HG03060 (cell line): ENCODE measurements around the gene CHCHD3.

ENCODE experiments used
- ATAC-seq: cut with Tn5 transposase; IDR thresholded peaks from one replicate; pipeline ENCODE4 v1.9.1; 2021; ENCODE audit warnings: low read depth, moderate number of reproducible peaks; ENCODE audit not compliant: unreplicated experiment

Gene CHCHD3

GRCh38 chr7:133081599-133082389, at the start of gene CHCHD3:
TSS of gene CHCHD3 (minus strand) at chr7:133082090. CDS start at chr7:133081937, 153 bp downstream.
- peak; percentile 97 for ATAC-seq

GRCh38 chr7:133130166-133130565, 48.3 kb upstream of the CHCHD3 start:
- no peak for ATAC-seq

GRCh38 chr7:133126422-133126821, 44.5 kb upstream of the CHCHD3 start:
- no peak for ATAC-seq

DNA sequence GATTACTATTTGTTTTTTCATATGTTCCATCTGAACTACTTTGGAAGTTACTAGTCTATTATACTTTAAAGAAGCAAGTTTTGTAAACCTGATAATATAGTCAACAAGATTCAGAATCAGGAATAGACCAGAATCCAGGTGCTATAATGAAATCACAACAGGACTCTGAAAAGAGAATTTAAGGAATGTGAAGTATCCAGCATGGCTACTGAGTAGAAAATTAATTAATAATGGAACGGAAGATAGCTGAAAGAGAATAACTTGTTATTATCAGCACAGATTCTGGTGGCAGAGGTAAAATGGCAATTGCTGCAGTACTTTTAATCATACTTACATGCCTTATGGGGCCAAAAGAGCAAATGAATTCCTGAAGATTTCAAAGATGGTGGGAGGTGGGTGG, 43.1 kb upstream of the CHCHD3 start:
- no peak for ATAC-seq

GRCh38 chr7:133121175-133121844, 39.4 kb upstream of the CHCHD3 start:
- no peak for ATAC-seq

- no peak for ATAC-seq
These were observed 37.2 kb upstream of the CHCHD3 start for GRCh38 chr7:133119067-133119466.

DNA sequence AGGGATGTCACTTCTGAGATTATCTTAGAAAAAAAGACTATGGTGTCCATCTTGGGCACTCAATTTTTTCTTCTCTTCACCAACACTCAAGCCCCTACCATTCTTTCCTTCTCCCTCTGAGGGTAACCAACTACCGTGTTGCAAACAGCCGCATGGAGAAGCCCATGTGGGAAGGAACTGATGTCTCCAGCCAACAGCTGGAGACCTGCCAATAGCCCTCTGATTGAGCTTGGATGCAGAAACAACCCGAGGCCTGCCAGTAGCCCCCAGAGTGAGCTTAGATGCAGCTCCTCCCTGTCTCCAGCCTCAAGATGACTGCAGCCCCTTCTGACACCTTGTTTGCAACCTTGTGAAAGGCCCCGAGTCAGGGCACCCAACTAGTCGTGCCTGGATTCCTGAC, 36.4 kb upstream of the CHCHD3 start:
- no peak for ATAC-seq

DNA sequence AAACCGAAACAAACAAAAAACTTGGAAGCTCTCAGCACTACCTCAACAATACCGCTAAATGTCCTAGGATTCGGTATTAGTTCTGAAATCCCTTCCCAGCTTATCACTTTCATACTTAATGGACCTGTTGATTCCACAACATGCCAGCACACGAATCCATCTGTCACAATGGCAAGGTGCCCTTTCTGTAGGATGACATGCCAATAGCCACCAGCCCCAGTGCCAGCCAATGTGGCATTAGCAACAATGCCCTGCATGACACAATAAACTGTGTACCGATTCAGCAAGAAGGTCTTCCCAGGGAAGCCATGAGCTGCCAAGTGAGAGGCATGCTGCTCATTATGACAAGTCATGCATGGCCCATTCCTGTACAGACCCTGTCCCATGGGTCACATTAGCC, 35.6 kb upstream of the CHCHD3 start:
- ATAC-seq: no peak

DNA sequence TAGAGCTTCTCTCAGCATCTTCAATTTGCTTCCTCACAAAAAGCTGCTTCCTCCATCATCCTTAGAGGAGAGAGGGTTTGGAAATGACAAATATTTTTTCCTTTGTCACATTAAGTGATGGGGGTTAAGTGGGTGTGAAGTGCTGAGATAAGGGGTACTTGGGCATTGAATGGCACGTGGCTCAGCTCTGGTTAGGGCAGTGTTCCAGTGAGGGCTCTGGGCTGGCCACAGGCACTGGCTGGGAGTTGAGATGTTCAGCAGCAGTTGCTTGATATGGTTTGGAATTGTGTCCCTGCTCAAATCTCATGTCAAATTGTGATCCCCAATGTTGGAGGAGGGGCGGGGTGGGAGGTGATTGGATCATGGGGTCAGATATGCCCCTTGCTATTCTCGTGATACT, 33.7 kb upstream of the CHCHD3 start:
- ATAC-seq: no peak

DNA sequence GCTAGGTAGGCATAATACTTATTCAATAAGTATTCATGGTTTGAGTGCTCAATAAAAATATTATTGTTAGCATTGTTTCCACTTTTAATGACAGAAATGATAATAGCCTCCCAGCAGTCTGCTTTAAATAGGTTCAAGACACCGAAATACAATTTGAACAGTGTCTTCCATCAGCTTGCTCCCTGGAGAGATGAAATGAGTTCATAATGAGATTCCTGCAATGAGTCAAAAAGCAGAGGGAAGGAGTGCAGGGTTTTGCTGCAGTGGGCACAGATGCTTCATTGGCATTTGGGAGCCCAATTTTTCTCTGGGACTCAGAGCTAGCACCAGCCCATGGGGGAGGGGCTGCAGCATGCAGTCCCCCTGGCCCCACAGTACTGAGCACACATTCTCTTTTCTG, 32.6 kb upstream of the CHCHD3 start:
- ATAC-seq: no peak

DNA sequence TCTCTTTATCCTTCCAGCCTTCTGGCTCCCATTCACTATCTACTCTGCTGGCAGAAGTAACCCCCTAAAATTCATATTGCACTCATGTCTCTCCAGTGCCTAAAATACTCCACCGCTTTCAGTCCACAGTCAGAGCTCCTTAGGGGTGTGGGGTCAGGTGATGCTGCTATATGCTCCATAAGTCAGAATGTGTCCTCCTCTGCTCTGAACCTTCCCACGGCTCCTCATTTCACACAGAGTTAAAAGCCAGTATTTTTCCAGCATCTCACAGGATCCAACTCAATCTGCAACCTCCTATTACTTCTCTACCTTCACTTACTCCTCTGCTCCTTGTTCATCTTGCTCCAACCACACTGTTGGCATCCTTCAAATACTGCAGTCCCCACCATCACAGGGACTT, 31.1 kb upstream of the CHCHD3 start:
- no peak for ATAC-seq

GRCh38 chr7:133112335-133112734, 30.4 kb upstream of the CHCHD3 start:
- ATAC-seq: no peak

GRCh38 chr7:133110312-133110711, 28.4 kb upstream of the CHCHD3 start:
- no peak for ATAC-seq

GRCh38 chr7:133109816-133110215, 27.9 kb upstream of the CHCHD3 start:
- no peak for ATAC-seq

DNA sequence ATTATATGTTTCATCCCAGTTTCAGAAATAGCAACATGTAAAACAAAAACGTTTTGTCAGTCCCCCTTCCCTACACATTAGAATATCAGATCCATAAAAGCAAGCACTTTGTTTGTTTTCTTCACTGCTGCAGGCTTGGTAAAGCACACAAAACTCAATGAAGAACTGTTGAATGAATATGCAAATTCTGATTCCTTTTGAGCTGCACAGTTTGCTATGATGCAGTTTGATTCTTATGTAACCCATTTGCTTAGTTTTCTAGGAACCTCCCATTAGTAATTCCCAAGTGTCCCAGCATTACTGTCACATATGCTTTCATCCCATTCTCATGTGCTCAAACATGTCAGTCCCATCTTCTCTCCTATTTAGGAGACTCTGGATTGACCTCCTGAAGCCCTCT, 26.1 kb upstream of the CHCHD3 start:
- ATAC-seq: no peak

DNA sequence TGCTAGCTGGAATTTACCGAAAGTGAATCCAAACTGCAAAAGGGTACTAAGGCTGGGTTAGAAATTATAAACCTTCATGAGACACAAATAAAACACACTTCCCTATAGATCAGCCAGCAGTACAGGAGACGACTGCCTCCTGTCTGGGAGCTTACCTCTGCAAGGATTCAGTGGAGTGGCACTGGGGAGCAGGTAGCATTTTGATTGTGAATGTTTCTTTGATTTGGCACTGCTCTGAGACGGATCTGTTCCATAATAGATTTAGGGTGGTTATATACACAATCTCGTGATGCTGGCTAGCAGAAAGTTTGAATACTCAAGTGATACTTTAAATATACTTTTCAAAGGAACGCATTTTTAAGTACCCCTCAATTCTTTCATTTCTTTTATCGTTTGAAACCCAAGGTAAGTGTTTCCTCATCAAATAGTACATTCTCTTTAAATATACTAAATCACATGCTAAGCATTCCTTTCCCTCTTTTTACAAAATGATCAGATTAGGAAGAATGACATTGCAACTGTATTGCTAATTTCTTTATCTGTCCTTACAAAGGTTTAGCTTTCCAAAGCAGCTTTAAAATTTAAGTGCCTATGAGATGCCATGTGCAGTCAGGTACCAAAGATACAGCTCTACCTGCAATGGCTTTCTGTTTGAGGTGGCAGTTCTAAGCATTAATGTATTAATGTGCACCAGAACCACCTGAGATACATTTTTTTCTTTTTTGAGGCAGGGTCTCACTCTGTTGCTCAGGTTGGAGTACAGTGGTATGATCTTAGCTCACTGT, 20.6 kb upstream of the CHCHD3 start:
- no peak for ATAC-seq

GRCh38 chr7:133099633-133100286, 17.9 kb upstream of the CHCHD3 start:
- ATAC-seq: no peak

DNA sequence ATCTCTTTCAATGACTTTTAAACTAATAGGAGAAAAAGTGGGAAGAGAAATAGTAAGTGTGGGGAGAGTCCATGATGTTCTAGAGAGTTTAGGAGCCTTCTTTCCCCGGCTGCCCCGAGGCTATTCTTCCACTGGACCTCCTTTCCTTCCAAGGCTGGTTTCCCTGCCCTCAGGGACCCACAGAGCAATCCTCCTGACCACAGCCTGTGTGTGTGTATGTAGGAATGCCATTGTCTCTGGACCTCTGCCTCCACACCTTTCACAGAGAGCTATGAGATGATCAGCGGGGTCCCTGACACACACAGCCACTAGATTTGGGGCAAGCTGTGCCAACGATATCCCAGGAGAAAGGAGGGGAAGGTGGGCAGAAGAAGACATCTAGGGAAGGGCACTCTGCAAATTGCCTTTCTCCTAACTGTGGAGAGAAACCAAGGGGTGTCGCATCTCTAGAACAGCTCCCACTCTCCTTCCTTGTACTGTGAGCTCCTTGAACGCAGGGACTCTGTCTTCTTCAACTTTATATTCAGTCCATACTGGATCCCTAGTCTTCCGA, 13.3 kb upstream of the CHCHD3 start:
- no peak for ATAC-seq

DNA sequence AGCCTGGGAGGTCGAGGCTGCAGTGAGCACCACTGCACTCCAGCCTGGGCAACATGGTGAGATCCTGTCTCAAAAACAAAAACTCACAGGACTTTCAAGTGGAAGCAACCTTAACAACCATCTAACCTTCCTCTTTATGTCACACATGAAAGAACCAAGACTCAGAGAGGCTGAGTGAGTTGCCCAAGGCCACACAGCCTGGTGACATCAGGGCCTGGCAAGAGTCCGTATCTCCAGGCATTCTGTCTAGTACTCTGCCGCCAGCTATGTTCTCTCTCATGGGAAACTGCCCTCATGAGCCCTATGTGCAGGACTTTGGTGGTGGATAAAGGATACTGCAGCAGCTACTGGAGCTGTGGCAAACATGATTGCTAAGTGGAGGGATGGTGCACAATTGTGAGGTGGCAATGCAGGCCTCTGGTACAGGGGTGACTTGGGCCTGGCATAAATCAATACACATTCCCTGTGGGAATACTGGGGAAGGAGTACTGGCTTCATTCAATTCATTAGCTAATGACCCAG, 10.1 kb upstream of the CHCHD3 start:
- no peak for ATAC-seq

- peak; percentile 1 for ATAC-seq
These were observed 488 bp upstream of the CHCHD3 start for GRCh38 chr7:133082390-133082766.
